ENCODE results near the gene LRRC25. TPM values are rescaled to one million over a fixed set of nuclear protein-coding genes. Genes with fewer than 3 reads are reported as not detected.

The LRRC25 gene
- total RNA-seq, 1 donor from 2014 or later: not detected

DNA sequence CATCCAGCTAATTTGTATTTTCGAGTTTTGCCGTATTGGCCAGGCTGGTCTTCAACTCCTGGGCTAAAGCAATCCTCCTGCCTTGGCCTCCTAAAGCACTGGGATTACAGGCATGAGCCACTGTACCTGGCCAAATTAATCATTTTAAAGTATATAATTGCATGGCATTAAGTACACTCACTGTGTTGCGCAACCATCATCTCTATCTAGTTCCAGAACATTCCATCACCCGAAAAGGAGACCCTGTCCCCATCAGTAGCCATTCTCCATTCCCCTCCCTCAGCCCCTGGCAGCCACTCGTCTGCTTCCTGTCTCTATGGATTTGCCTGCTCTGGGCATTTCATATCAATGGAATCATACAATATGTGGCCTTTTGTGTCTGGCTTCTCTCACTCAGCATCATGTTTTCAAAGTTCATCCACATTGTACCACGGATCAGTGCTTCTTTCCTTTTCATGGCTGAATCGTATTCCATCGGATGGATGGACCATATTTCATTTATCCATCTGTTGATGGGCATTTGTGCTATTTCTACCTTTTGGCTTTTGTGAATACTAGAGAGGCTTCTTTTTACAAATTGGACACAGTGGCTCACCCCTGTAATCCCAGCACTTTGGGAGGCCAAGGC lies 43.9 kb downstream of the LRRC25 start:
- no peaks in the 10 kb centered on the region for H3K4me1 Mint-ChIP-seq (ENCODE audit: low read depth, unreplicated experiment)
- H3K4me3 Mint-ChIP-seq (ENCODE audit: unreplicated experiment): no peak overlapping the region
- Histone ChIP-seq H2AFZ (ENCODE audit: low read depth, low read length) (no peak overlapping the region), H3K27me3 (ENCODE audit: insufficient read depth, low read length) (no peaks in the 10 kb centered on the region), H3K4me1 (ENCODE audit: insufficient read depth, low read length) (no peaks in the 10 kb centered on the region), H3K36me3 (ENCODE audit: insufficient read depth, low read length) (peaks cover 4% of the 10 kb centered on the region), H3K4me3 (ENCODE audit: insufficient read depth, low read depth, low read length) (no peak overlapping the region), H3K9me3 (ENCODE audit: insufficient read depth, low read depth, low read length) (peaks cover 5% of the 10 kb centered on the region), H3K4me2 (ENCODE audit: low read length) (no peak overlapping the region), H4K20me1 (ENCODE audit: insufficient read depth, low read length) (no peaks in the 10 kb centered on the region), H3K27ac (ENCODE audit: low read depth, low read length) (no peak overlapping the region), H3K79me2 (ENCODE audit: insufficient read depth, low read length) (no peaks in the 10 kb centered on the region), H3K9ac (ENCODE audit: low read length) (no peak overlapping the region)
- TF ChIP-seq EZH2 (IDR thresholded peaks at IDR 0.05; ENCODE audit: insufficient read depth, low read length): no peak
- H3K36me3 Mint-ChIP-seq (ENCODE audit: low read depth, unreplicated experiment): peaks cover 29% of the 10 kb centered on the region
- DNase-seq (ENCODE audit: low read depth) (no peak), FAIRE-seq (no peak)
- H3K27me3 Mint-ChIP-seq (ENCODE audit: low read depth, unreplicated experiment): no peaks in the 10 kb centered on the region
- no peak overlapping the region for H3K27ac Mint-ChIP-seq (ENCODE audit: unreplicated experiment)
- H3K9me3 Mint-ChIP-seq (ENCODE audit: unreplicated experiment): peaks cover 14% of the 10 kb centered on the region

- H3K4me3 ChIP-seq (ENCODE audit: insufficient read depth, low read depth, low read length): no peak overlapping the region
- H3K9me3 ChIP-seq (ENCODE audit: insufficient read depth, low read depth, low read length): no peaks in the 10 kb centered on the region
- H3K27me3 ChIP-seq (ENCODE audit: insufficient read depth, low read length): no peaks in the 10 kb centered on the region
- H4K20me1 ChIP-seq (ENCODE audit: insufficient read depth, low read length): no peaks in the 10 kb centered on the region
- H3K79me2 ChIP-seq (ENCODE audit: insufficient read depth, low read length): no peaks in the 10 kb centered on the region
- no peak overlapping the region for H3K4me2 ChIP-seq (ENCODE audit: low read length)
- H3K27ac ChIP-seq (ENCODE audit: low read depth, low read length): no peak overlapping the region
- no peak overlapping the region for H2AFZ ChIP-seq (ENCODE audit: low read depth, low read length)
- H3K36me3 ChIP-seq (ENCODE audit: insufficient read depth, low read length): no peaks in the 10 kb centered on the region
- H3K4me1 Mint-ChIP-seq (ENCODE audit: low read depth, unreplicated experiment): no peaks in the 10 kb centered on the region
- peaks cover 16% of the 10 kb centered on the region for H3K36me3 Mint-ChIP-seq (ENCODE audit: low read depth, unreplicated experiment)
- TF ChIP-seq, protein P1, sequence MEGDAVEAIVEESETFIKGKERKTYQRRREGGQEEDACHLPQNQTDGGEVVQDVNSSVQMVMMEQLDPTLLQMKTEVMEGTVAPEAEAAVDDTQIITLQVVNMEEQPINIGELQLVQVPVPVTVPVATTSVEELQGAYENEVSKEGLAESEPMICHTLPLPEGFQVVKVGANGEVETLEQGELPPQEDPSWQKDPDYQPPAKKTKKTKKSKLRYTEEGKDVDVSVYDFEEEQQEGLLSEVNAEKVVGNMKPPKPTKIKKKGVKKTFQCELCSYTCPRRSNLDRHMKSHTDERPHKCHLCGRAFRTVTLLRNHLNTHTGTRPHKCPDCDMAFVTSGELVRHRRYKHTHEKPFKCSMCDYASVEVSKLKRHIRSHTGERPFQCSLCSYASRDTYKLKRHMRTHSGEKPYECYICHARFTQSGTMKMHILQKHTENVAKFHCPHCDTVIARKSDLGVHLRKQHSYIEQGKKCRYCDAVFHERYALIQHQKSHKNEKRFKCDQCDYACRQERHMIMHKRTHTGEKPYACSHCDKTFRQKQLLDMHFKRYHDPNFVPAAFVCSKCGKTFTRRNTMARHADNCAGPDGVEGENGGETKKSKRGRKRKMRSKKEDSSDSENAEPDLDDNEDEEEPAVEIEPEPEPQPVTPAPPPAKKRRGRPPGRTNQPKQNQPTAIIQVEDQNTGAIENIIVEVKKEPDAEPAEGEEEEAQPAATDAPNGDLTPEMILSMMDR (IDR thresholded peaks at IDR 0.05; ENCODE audit: insufficient read depth, low read depth, low read length): no peak
- TF ChIP-seq EZH2 (IDR thresholded peaks at IDR 0.05; ENCODE audit: insufficient read depth, low read length): no peak
- H3K27me3 Mint-ChIP-seq (ENCODE audit: low read depth, unreplicated experiment): peaks cover 2% of the 10 kb centered on the region
- no peak overlapping the region for H3K4me3 Mint-ChIP-seq (ENCODE audit: unreplicated experiment)
- no peak for FAIRE-seq
- H3K9ac ChIP-seq (ENCODE audit: low read length): no peak overlapping the region
- peaks cover 6% of the 10 kb centered on the region for H3K9me3 Mint-ChIP-seq (ENCODE audit: unreplicated experiment)
- no peak overlapping the region for H3K27ac Mint-ChIP-seq (ENCODE audit: unreplicated experiment)
- H3K4me1 ChIP-seq (ENCODE audit: insufficient read depth, low read length): no peaks in the 10 kb centered on the region
- no peak for DNase-seq (ENCODE audit: low read depth)
Observed at GRCh38 chr19:18351544-18351943, 45.9 kb downstream of the LRRC25 start.

GRCh38 chr19:18350490-18350889 lies 46.9 kb downstream of the LRRC25 start:
- H3K4me3 ChIP-seq (ENCODE audit: insufficient read depth, low read depth, low read length): no peak overlapping the region
- H3K27me3 Mint-ChIP-seq (ENCODE audit: low read depth, unreplicated experiment): peaks cover 2% of the 10 kb centered on the region
- H3K36me3 ChIP-seq (ENCODE audit: insufficient read depth, low read length): no peaks in the 10 kb centered on the region
- H3K79me2 ChIP-seq (ENCODE audit: insufficient read depth, low read length): no peaks in the 10 kb centered on the region
- no peak overlapping the region for H3K27ac Mint-ChIP-seq (ENCODE audit: unreplicated experiment)
- H3K4me1 ChIP-seq (ENCODE audit: insufficient read depth, low read length): no peaks in the 10 kb centered on the region
- no peak overlapping the region for H3K4me2 ChIP-seq (ENCODE audit: low read length)
- no peak overlapping the region for H2AFZ ChIP-seq (ENCODE audit: low read depth, low read length)
- H3K4me3 Mint-ChIP-seq (ENCODE audit: unreplicated experiment): no peak overlapping the region
- TF ChIP-seq, protein P1 (IDR thresholded peaks at IDR 0.05; ENCODE audit: insufficient read depth, low read depth, low read length): no peak
- TF ChIP-seq EZH2 (IDR thresholded peaks at IDR 0.05; ENCODE audit: insufficient read depth, low read length): no peak
- H3K4me1 Mint-ChIP-seq (ENCODE audit: low read depth, unreplicated experiment): no peaks in the 10 kb centered on the region
- no peak overlapping the region for H3K9ac ChIP-seq (ENCODE audit: low read length)
- H3K36me3 Mint-ChIP-seq (ENCODE audit: low read depth, unreplicated experiment): peaks cover 17% of the 10 kb centered on the region
- H3K27ac ChIP-seq (ENCODE audit: low read depth, low read length): no peak overlapping the region
- DNase-seq (ENCODE audit: low read depth): no peak
- no peaks in the 10 kb centered on the region for H4K20me1 ChIP-seq (ENCODE audit: insufficient read depth, low read length)
- FAIRE-seq: no peak
- H3K9me3 ChIP-seq (ENCODE audit: insufficient read depth, low read depth, low read length): no peaks in the 10 kb centered on the region
- H3K27me3 ChIP-seq (ENCODE audit: insufficient read depth, low read length): no peaks in the 10 kb centered on the region
- H3K9me3 Mint-ChIP-seq (ENCODE audit: unreplicated experiment): peaks cover under 1% of the 10 kb centered on the region

Measured in astrocyte (in vitro differentiated cells and primary cell).